Measurements from ENCODE around the gene CCDC51. TPM values are rescaled to one million over a fixed set of nuclear protein-coding genes. Genes with fewer than 3 reads are reported as not detected.
"Not testable (repeated sequence)": the region's sequence is repeated elsewhere in the genome, so short reads cannot be mapped to it uniquely, and the experiment has no call there.

CCDC51 gene
- total RNA-seq, 1 experiment from 2014 or later, result 18.9 TPM

DNA sequence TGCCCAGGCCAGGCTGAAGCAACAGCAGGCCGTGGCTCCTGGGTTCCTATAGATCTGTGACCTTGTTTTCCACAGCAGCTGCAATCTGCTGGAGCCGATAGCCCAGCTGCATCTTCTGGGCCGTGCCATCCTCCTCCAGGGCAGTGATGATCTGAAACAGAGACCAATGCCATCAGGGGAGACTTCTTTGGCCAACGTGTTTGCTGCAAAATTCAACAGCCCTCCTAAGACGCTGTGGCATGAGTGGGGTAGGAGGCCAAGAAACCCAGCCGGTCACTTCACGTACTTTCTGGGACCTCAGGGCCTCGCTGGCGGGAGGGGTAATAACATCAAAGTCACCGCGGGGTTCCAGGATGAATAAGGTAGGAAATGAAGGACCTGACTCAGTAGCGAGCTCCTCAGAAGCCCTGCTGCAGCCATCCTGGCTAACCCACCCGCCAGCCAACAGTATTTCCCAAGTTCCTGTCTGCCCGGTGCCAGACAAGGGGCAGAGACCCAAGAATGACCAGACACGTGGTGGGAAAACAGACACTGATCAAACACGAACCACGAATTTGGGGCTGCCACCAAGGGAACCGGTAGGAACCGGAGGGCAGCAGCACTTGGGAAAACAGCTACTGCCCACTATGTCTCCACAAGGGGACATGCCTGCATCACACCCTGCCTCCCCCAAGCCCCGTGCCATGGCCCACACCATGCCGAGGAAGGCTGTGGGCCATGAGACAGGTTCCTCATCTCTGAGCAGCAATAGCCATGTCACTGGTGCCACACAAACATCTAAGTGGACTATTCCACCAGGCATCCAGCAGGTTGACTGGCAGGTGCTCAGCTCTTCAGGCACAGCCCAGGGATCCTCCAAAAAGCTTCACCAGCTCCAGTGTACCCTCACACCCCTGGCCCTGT lies 35.2 kb downstream of the CCDC51 start:
- Mint-ChIP-seq H3K27ac (ENCODE audit: unreplicated experiment) (no peak overlapping the region), H3K9me3 (ENCODE audit: low read depth, unreplicated experiment) (no peaks in the 10 kb centered on the region), H3K36me3 (ENCODE audit: insufficient read depth, unreplicated experiment) (peaks cover 40% of the 10 kb centered on the region), H3K27me3 (ENCODE audit: unreplicated experiment) (no peaks in the 10 kb centered on the region), H3K4me3 (ENCODE audit: low read depth, unreplicated experiment) (no peak overlapping the region), H3K4me1 (ENCODE audit: low read depth, unreplicated experiment) (peaks cover 13% of the 10 kb centered on the region)
- BruUV-seq (replicated peaks), result no TSS peak
- TF ChIP-seq, protein P1, sequence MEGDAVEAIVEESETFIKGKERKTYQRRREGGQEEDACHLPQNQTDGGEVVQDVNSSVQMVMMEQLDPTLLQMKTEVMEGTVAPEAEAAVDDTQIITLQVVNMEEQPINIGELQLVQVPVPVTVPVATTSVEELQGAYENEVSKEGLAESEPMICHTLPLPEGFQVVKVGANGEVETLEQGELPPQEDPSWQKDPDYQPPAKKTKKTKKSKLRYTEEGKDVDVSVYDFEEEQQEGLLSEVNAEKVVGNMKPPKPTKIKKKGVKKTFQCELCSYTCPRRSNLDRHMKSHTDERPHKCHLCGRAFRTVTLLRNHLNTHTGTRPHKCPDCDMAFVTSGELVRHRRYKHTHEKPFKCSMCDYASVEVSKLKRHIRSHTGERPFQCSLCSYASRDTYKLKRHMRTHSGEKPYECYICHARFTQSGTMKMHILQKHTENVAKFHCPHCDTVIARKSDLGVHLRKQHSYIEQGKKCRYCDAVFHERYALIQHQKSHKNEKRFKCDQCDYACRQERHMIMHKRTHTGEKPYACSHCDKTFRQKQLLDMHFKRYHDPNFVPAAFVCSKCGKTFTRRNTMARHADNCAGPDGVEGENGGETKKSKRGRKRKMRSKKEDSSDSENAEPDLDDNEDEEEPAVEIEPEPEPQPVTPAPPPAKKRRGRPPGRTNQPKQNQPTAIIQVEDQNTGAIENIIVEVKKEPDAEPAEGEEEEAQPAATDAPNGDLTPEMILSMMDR (IDR thresholded peaks at IDR 0.05; ENCODE audit: unreplicated experiment), result no peak
- DNase-seq, result no peak
- intact Hi-C loops (cut with micrococcal nuclease; ENCODE audit: unreplicated experiment), result loop anchor here (5.0 kb wide), 1 partner anchor 103 kb away; no protein-coding TSS in a partner anchor
- CTCF ChIA-PET, result interaction anchor here (1.7 kb wide), 1 partner anchor 31 kb away, joined by 5 read pairs; no protein-coding TSS in a partner anchor

GRCh38 chr3:48403533-48404439 lies 36.1 kb downstream of the CCDC51 start:
- Mint-ChIP-seq H3K4me1 (ENCODE audit: low read depth, unreplicated experiment) (peaks cover 13% of the 10 kb centered on the region), H3K9me3 (ENCODE audit: low read depth, unreplicated experiment) (no peaks in the 10 kb centered on the region), H3K27me3 (ENCODE audit: unreplicated experiment) (no peaks in the 10 kb centered on the region), H3K27ac (ENCODE audit: unreplicated experiment) (no peak overlapping the region), H3K36me3 (ENCODE audit: insufficient read depth, unreplicated experiment) (peaks cover 40% of the 10 kb centered on the region), H3K4me3 (ENCODE audit: low read depth, unreplicated experiment) (no peak overlapping the region)
- intact Hi-C loops (cut with micrococcal nuclease; ENCODE audit: unreplicated experiment), result loop anchor here (5.0 kb wide), 1 partner anchor 104 kb away; no protein-coding TSS in a partner anchor
- CTCF ChIA-PET, result interaction anchor here (1.7 kb wide), 1 partner anchor 32 kb away, joined by 5 read pairs; no protein-coding TSS in a partner anchor
- no peak for DNase-seq
- TF ChIP-seq, protein P1 (IDR thresholded peaks at IDR 0.05; ENCODE audit: unreplicated experiment), result no peak
- BruUV-seq (replicated peaks), result no TSS peak

GRCh38 chr3:48402907-48403306 lies 37.0 kb downstream of the CCDC51 start:
- Mint-ChIP-seq H3K4me1 (ENCODE audit: low read depth, unreplicated experiment) (peaks cover 13% of the 10 kb centered on the region), H3K27ac (ENCODE audit: unreplicated experiment) (no peak overlapping the region), H3K4me3 (ENCODE audit: low read depth, unreplicated experiment) (no peak overlapping the region), H3K9me3 (ENCODE audit: low read depth, unreplicated experiment) (no peaks in the 10 kb centered on the region), H3K27me3 (ENCODE audit: unreplicated experiment) (no peaks in the 10 kb centered on the region), H3K36me3 (ENCODE audit: insufficient read depth, unreplicated experiment) (peaks cover 47% of the 10 kb centered on the region)
- intact Hi-C loops (cut with micrococcal nuclease; ENCODE audit: unreplicated experiment), result loop anchor here (5.0 kb wide), 1 partner anchor 104 kb away; no protein-coding TSS in a partner anchor
- CTCF ChIA-PET, result interaction anchor here (0.9 kb wide), 1 partner anchor 33 kb away, joined by 7 read pairs; no protein-coding TSS in a partner anchor
- DNase-seq, result no peak
- BruUV-seq (replicated peaks), result no TSS peak
- TF ChIP-seq, protein P1 (IDR thresholded peaks at IDR 0.05; ENCODE audit: unreplicated experiment), result no peak

DNA sequence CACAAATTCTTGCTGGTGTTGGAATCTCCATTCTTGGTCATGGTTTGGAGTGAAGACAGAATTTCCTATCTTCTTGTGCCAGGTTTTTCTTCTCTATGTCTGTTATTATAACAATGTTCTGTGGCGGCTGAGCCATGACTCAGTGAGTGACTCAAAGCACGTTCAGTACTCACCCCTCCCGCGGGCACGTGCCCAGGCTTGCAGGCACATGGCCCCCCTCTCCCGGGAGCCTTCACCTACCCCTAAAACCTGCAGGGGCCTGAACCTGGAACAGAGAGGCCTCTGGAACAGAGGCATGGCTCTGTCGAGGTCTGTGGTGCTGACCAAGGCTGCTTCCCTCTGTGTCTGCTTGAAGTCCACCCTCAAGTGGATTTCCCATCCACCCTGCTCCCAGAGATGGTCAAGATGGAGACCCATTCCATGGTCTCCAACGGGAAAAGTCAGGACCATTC lies 37.6 kb downstream of the CCDC51 start:
- H3K36me3 Mint-ChIP-seq (ENCODE audit: insufficient read depth, unreplicated experiment), result peaks cover 47% of the 10 kb centered on the region
- peak overlapping the region; percentile 10 for H3K4me3 Mint-ChIP-seq (ENCODE audit: low read depth, unreplicated experiment)
- no TSS peak for BruUV-seq (replicated peaks)
- peaks cover 13% of the 10 kb centered on the region for H3K4me1 Mint-ChIP-seq (ENCODE audit: low read depth, unreplicated experiment)
- intact Hi-C loops (cut with micrococcal nuclease; ENCODE audit: unreplicated experiment), result loop anchor here (5.0 kb wide), 1 partner anchor 105 kb away; no protein-coding TSS in a partner anchor
- H3K27ac Mint-ChIP-seq (ENCODE audit: unreplicated experiment), result peak overlapping the region; percentile 20
- no peaks in the 10 kb centered on the region for H3K27me3 Mint-ChIP-seq (ENCODE audit: unreplicated experiment)
- TF ChIP-seq, protein P1 (IDR thresholded peaks at IDR 0.05; ENCODE audit: unreplicated experiment), result no peak
- CTCF ChIA-PET, result interaction anchor here (0.9 to 4.2 kb wide), 3 partner anchors 27 to 34 kb away, joined by 7 to 243 read pairs (median 23); partner anchors contain the start of gene PLXNB1
- peak; percentile 42 for DNase-seq
- H3K9me3 Mint-ChIP-seq (ENCODE audit: low read depth, unreplicated experiment), result no peaks in the 10 kb centered on the region

DNA sequence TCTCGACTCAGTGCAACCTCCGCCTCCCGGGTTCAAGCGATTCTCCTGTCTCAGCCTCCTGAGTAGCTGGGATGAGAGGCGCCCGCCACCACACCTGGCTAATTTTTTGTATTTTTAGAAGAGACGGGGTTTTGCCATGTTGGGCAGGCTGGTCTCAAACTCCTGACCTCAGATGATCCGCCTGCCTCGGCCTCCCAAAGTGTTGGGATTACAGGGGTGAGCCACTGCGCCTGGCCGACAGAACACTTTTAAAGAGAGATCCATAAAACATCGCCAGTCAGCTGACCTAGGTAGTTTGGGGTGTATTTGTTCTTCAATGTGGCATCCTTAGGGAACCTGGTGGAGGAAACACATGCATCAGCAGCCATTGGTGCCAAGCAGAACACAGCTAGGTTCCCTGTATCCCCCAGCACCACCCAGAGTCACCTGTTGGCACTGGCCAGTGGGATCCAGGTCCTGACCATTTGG lies 38.5 kb downstream of the CCDC51 start:
- intact Hi-C loops (cut with micrococcal nuclease; ENCODE audit: unreplicated experiment), result loop anchor here (1.0 to 5.0 kb wide), 2 partner anchors 35 to 106 kb away; no protein-coding TSS in a partner anchor
- CTCF ChIA-PET, result interaction anchor here (0.7 to 4.2 kb wide), 11 partner anchors 13 to 207 kb away, joined by 5 to 243 read pairs (median 8); partner anchors contain the start of genes CCDC51, PFKFB4, PLXNB1 and TMA7
- not testable (repeated sequence) for H3K27ac Mint-ChIP-seq (ENCODE audit: unreplicated experiment); BruUV-seq (replicated peaks); H3K9me3 Mint-ChIP-seq (ENCODE audit: low read depth, unreplicated experiment); DNase-seq; H3K27me3 Mint-ChIP-seq (ENCODE audit: unreplicated experiment); H3K4me3 Mint-ChIP-seq (ENCODE audit: low read depth, unreplicated experiment)
- Mint-ChIP-seq H3K4me1 (ENCODE audit: low read depth, unreplicated experiment) (peaks cover 13% of the 10 kb centered on the region), H3K36me3 (ENCODE audit: insufficient read depth, unreplicated experiment) (peaks cover 47% of the 10 kb centered on the region)

All from Calu3 (cell line).